GM18861 (cell line): ENCODE data around the gene TIMM44.

Experiments
- ATAC-seq: cut with Tn5 transposase; IDR thresholded peaks from one replicate; pipeline ENCODE4 v1.9.1; 2021; ENCODE audit not compliant: unreplicated experiment

Gene TIMM44

GRCh38 chr19:7943444-7944176 is at the start of gene TIMM44:
TIMM44 (minus strand) TSS chr19:7943666; CDS start chr19:7943651, 15 bp downstream.
- peak; percentile 88 for ATAC-seq

- no peak for ATAC-seq
These were observed 49.1 kb upstream of the TIMM44 start for GRCh38 chr19:7992575-7992974.

GRCh38 chr19:7989071-7989575 is 45.7 kb upstream of the TIMM44 start:
- ATAC-seq = no peak

GRCh38 chr19:7988307-7988706 is 44.8 kb upstream of the TIMM44 start:
- ATAC-seq = no peak

GRCh38 chr19:7987114-7987768 is 43.8 kb upstream of the TIMM44 start:
- ATAC-seq = no peak

- no peak for ATAC-seq
These were observed 43.1 kb upstream of the TIMM44 start for GRCh38 chr19:7986321-7987113.

- ATAC-seq = no peak
These were observed 42.0 kb upstream of the TIMM44 start for GRCh38 chr19:7985481-7985911.

GRCh38 chr19:7983995-7984837 is 40.8 kb upstream of the TIMM44 start:
- ATAC-seq = no peak

- ATAC-seq = no peak
These were observed 40.0 kb upstream of the TIMM44 start for GRCh38 chr19:7983286-7983950.

GRCh38 chr19:7982651-7983099 is 39.2 kb upstream of the TIMM44 start:
- no peak for ATAC-seq

- ATAC-seq = no peak
These were observed 38.6 kb upstream of the TIMM44 start for GRCh38 chr19:7982103-7982502.

- no peak for ATAC-seq
These were observed 38.2 kb upstream of the TIMM44 start for GRCh38 chr19:7981661-7982060.

- no peak for ATAC-seq
These were observed 37.7 kb upstream of the TIMM44 start for GRCh38 chr19:7981199-7981598.

GRCh38 chr19:7980635-7981121 is 37.2 kb upstream of the TIMM44 start:
- ATAC-seq = no peak

- ATAC-seq = no peak
These were observed 36.7 kb upstream of the TIMM44 start for GRCh38 chr19:7980168-7980567.

- no peak for ATAC-seq
These were observed 36.1 kb upstream of the TIMM44 start for GRCh38 chr19:7979559-7979958.

- no peak for ATAC-seq
These were observed 35.5 kb upstream of the TIMM44 start for GRCh38 chr19:7979011-7979410.

GRCh38 chr19:7978179-7978825 is 34.8 kb upstream of the TIMM44 start:
- no peak for ATAC-seq

GRCh38 chr19:7977723-7978040 is 34.2 kb upstream of the TIMM44 start:
- ATAC-seq = no peak
